CD14-positive monocyte (primary cell): Measurements from ENCODE around the gene RSF1. TPM values are rescaled to one million over a fixed set of nuclear protein-coding genes. Genes with fewer than 3 reads are reported as not detected.

Experiments
- DNase-seq, 3 donors: peaks; one replicate each; pipeline ENCODE4 v3.0.0-alpha.2; 2011 to 2022
- H2AFZ ChIP-seq: 2 replicates; pipeline ENCODE4 v1.6.0; 2012; ENCODE audit warnings: mild to moderate bottlenecking, low read depth, low read length, inconsistent platforms; ENCODE audit not compliant: insufficient read depth, poor library complexity, severe bottlenecking
- H3K27ac ChIP-seq, 2 donors: 1 replicate in 1 of 2; 2 replicates in 1 of 2; pipeline ENCODE4 v1.5.1; 2012 to 2013; ENCODE audit warnings: low read length in 2 of 2, control low read depth in 1 of 2, inconsistent platforms in 1 of 2, low read depth in 1 of 2, mild to moderate bottlenecking in 1 of 2
- H3K27me3 ChIP-seq, 2 donors: one replicate each; pipeline versions ENCODE4 v1.6.0 to v1.6.1; 2011 to 2013; ENCODE audit warnings: low read length in 2 of 2; ENCODE audit not compliant: control insufficient read depth in 2 of 2, insufficient read depth in 2 of 2
- H3K36me3 ChIP-seq, 2 donors: replicated peaks in 1 of 2; 1 replicate in 1 of 2; 2 replicates in 1 of 2; pipeline versions ENCODE4 v1.5.1 to v1.6.1; 2012 to 2013; ENCODE audit warnings: low read length in 2 of 2, control low read depth in 1 of 2, inconsistent platforms in 1 of 2, mild to moderate bottlenecking in 1 of 2; ENCODE audit not compliant: insufficient read depth in 2 of 2, control insufficient read depth in 1 of 2
- H3K4me1 ChIP-seq, 2 donors: 1 replicate in 1 of 2; 2 replicates in 1 of 2; pipeline versions ENCODE4 v1.5.1 to v1.6.1; 2012 to 2013; ENCODE audit warnings: low read length in 2 of 2, control low read depth in 1 of 2, inconsistent platforms in 1 of 2, mild to moderate bottlenecking in 1 of 2, moderate library complexity in 1 of 2; ENCODE audit not compliant: insufficient read depth in 2 of 2, control insufficient read depth in 1 of 2
- H3K4me2 ChIP-seq: replicated peaks from 2 replicates; pipeline ENCODE3; 2012; ENCODE audit warnings: low read length, moderate library complexity, mild to moderate bottlenecking; ENCODE audit not compliant: poor library complexity, severe bottlenecking; ENCODE audit errors: extremely low read depth
- H3K4me3 ChIP-seq, 3 experiments: fragments of 200-600 bp in 1 of 3; sonication (generic) in 1 of 3; replicated peaks in 1 of 3; 1 replicate in 2 of 3; 2 replicates in 1 of 3; pipeline ENCODE4 v1.5.1; 2011 to 2013; ENCODE audit warnings: low read length in 3 of 3, mild to moderate bottlenecking in 3 of 3, control low read depth in 2 of 3, low read depth in 2 of 3, inconsistent platforms in 1 of 3, moderate library complexity in 1 of 3
- H3K79me2 ChIP-seq: 2 replicates; pipeline ENCODE4 v1.6.0; 2012; ENCODE audit warnings: mild to moderate bottlenecking, control low read depth, inconsistent platforms, low read length, moderate library complexity; ENCODE audit not compliant: insufficient read depth
- H3K9ac ChIP-seq: 2 replicates; pipeline ENCODE4 v1.6.0; 2017; ENCODE audit warnings: low read length, mild to moderate bottlenecking; ENCODE audit not compliant: insufficient read depth, poor library complexity, severe bottlenecking
- H3K9me3 ChIP-seq, 2 donors: replicated peaks in 1 of 2; 1 replicate in 1 of 2; 2 replicates in 1 of 2; pipeline versions ENCODE4 v1.5.1 to v1.6.1; 2012 to 2013; ENCODE audit warnings: low read length in 2 of 2, control low read depth in 1 of 2; ENCODE audit not compliant: control insufficient read depth in 1 of 2, insufficient read depth in 1 of 2
- H4K20me1 ChIP-seq: 2 replicates; pipeline ENCODE4 v1.6.0; 2012; ENCODE audit warnings: mild to moderate bottlenecking, low read length, control low read depth, moderate library complexity; ENCODE audit not compliant: insufficient read depth
- H3K27ac Mint-ChIP-seq, 7 donors: one replicate each; pipeline ENCODE4 v1.8.0; 2020; ENCODE audit warnings: mild to moderate bottlenecking in 7 of 7, mixed read lengths in 7 of 7, moderate library complexity in 6 of 7, inconsistent platforms in 2 of 7
- H3K27me3 Mint-ChIP-seq, 3 donors: one replicate each; pipeline ENCODE4 v1.8.0; 2021 to 2022; ENCODE audit warnings: low read depth in 3 of 3, mild to moderate bottlenecking in 3 of 3, mixed read lengths in 3 of 3, moderate library complexity in 3 of 3, inconsistent platforms in 1 of 3
- H3K36me3 Mint-ChIP-seq, 2 donors: one replicate each; pipeline ENCODE4 v1.8.0; 2020; ENCODE audit warnings: mixed read lengths in 2 of 2, inconsistent platforms in 1 of 2, mild to moderate bottlenecking in 1 of 2
- H3K4me1 Mint-ChIP-seq: one replicate; pipeline ENCODE4 v1.8.0; 2020; ENCODE audit warnings: mild to moderate bottlenecking, mixed read lengths
- H3K4me3 Mint-ChIP-seq, 2 donors: one replicate each; pipeline ENCODE4 v1.8.0; 2020; ENCODE audit warnings: mild to moderate bottlenecking in 2 of 2, mixed read lengths in 2 of 2, moderate library complexity in 1 of 2
- H3K9me3 Mint-ChIP-seq, 7 donors: one replicate each; pipeline ENCODE4 v1.8.0; 2020 to 2022; ENCODE audit warnings: mixed read lengths in 7 of 7, mild to moderate bottlenecking in 6 of 7, moderate library complexity in 6 of 7, inconsistent platforms in 2 of 7
- CTCF ChIP-seq: fragments of 200-600 bp; IDR thresholded peaks from one replicate; pipeline ENCODE4 v1.8.0; 2022; ENCODE audit warnings: antibody characterized with exemption, mild to moderate bottlenecking
- WGBS: methylation state at CpG from one replicate; pipeline ENCODE4 v1.1.5; 2013; ENCODE audit warnings: missing lambda C conversion rate; ENCODE audit not compliant: insufficient coverage; 5-methylcytosine and 5-hydroxymethylcytosine counted together
- intact Hi-C, 2 donors: fragments of 100-400 bp; cut with micrococcal nuclease; formaldehyde crosslinking; loops; one replicate each; pipeline versions ENCODE4 v1.15.0 to v1.15.1; 2023
- polyA plus RNA-seq, 3 donors: library from polyadenylated mRNA; depleted of rRNA in 1 of 3; unstranded in 2 of 3; stranded (reverse) in 1 of 3; fragments of 300-500 nt in 2 of 3; fragments of >200 nt in 1 of 3; fragmentation: Illumina TruSeq in 2 of 3; gene quantifications; 1 replicate in 2 of 3; 2 replicates in 1 of 3; pipeline ENCODE4 v1.2.3, GENCODE V29; 2012 to 2021

RSF1 gene
- polyA plus RNA-seq, 3 donors: 8.3 to 14.8 (median 9.2) TPM

GRCh38 chr11:77698896-77699295 lies 121.6 kb downstream of the RSF1 start:
- Histone ChIP-seq H3K4me1 (no peaks in the 10 kb centered on the region), H3K79me2 (no peaks in the 10 kb centered on the region), H3K27ac (no peak overlapping the region), H4K20me1 (no peaks in the 10 kb centered on the region), H3K27me3 (no peaks in the 10 kb centered on the region), H3K9ac (no peak overlapping the region), H3K4me3 (no peak overlapping the region), H3K36me3 (peaks cover 49 to 80% of the 10 kb centered on the region in 2 donors), H3K9me3 (no peaks in the 10 kb centered on the region), H3K4me2 (no peak overlapping the region), H2AFZ (no peak overlapping the region)
- TF ChIP-seq CTCF: no peak
- Mint-ChIP-seq H3K27ac (no peak overlapping the region), H3K9me3 (no peaks in the 10 kb centered on the region), H3K36me3 (peaks cover 58 to 61% of the 10 kb centered on the region in 2 donors), H3K27me3 (no peaks in the 10 kb centered on the region), H3K4me3 (no peak overlapping the region), H3K4me1 (no peaks in the 10 kb centered on the region)
- intact Hi-C loops: no loop called here
- WGBS: no CpG with 5 or more reads among the region's 2 CpGs
- no peak for DNase-seq

GRCh38 chr11:77697865-77698264 lies 122.7 kb downstream of the RSF1 start:
- H2AFZ ChIP-seq: no peak overlapping the region
- Mint-ChIP-seq H3K4me3 (no peak overlapping the region), H3K4me1 (no peaks in the 10 kb centered on the region), H3K36me3 (peaks cover 60 to 65% of the 10 kb centered on the region in 2 donors), H3K27me3 (no peaks in the 10 kb centered on the region), H3K9me3 (no peaks in the 10 kb centered on the region), H3K27ac (no peak overlapping the region)
- no peaks in the 10 kb centered on the region for H3K9me3 ChIP-seq
- H3K27me3 ChIP-seq: no peaks in the 10 kb centered on the region
- no peak for TF ChIP-seq CTCF
- H3K4me3 ChIP-seq: no peak overlapping the region
- H3K4me1 ChIP-seq: no peaks in the 10 kb centered on the region
- no peaks in the 10 kb centered on the region for H3K79me2 ChIP-seq
- no peak overlapping the region for H3K27ac ChIP-seq
- H3K9ac ChIP-seq: no peak overlapping the region
- peaks cover 50 to 81% of the 10 kb centered on the region in 2 donors for H3K36me3 ChIP-seq
- intact Hi-C loops: no loop called here
- H3K4me2 ChIP-seq: no peak overlapping the region
- no peak for DNase-seq
- H4K20me1 ChIP-seq: no peaks in the 10 kb centered on the region
